GM12874 (cell line): ENCODE measurements around the gene KREMEN1.

Source experiments
- TF ChIP-seq, protein P1 (sequence below): IDR thresholded peaks from 2 replicates; pipeline ENCODE4 v1.5.1; 2011; ENCODE audit warnings: low read depth, mild to moderate bottlenecking, control low read depth, low read length, moderate library complexity; ENCODE audit not compliant: insufficient read depth

The KREMEN1 gene

DNA sequence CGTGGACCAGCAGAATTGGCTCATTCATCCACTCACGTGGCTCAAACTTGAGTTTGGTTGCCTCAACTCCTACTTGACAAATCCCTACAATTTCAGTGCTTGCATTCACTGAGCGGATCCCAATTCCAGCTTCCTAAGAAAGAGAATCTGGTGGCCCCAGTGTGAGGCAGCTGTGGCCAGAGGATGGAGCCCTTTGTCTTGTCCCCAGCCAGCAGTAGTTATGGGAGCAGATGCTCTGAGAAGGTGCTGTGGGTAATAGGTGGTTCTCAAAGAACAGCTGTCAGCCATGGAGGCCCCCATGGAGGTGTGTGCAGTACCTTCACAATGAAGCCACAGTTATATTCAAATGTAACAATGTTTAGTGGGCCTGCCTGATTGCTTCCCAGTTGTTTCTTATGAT is 39.3 kb downstream of the KREMEN1 start:
- TF ChIP-seq, protein P1, sequence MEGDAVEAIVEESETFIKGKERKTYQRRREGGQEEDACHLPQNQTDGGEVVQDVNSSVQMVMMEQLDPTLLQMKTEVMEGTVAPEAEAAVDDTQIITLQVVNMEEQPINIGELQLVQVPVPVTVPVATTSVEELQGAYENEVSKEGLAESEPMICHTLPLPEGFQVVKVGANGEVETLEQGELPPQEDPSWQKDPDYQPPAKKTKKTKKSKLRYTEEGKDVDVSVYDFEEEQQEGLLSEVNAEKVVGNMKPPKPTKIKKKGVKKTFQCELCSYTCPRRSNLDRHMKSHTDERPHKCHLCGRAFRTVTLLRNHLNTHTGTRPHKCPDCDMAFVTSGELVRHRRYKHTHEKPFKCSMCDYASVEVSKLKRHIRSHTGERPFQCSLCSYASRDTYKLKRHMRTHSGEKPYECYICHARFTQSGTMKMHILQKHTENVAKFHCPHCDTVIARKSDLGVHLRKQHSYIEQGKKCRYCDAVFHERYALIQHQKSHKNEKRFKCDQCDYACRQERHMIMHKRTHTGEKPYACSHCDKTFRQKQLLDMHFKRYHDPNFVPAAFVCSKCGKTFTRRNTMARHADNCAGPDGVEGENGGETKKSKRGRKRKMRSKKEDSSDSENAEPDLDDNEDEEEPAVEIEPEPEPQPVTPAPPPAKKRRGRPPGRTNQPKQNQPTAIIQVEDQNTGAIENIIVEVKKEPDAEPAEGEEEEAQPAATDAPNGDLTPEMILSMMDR, result no peak

GRCh38 chr22:29112681-29113080 is 39.8 kb downstream of the KREMEN1 start:
- TF ChIP-seq, protein P1, result no peak

DNA sequence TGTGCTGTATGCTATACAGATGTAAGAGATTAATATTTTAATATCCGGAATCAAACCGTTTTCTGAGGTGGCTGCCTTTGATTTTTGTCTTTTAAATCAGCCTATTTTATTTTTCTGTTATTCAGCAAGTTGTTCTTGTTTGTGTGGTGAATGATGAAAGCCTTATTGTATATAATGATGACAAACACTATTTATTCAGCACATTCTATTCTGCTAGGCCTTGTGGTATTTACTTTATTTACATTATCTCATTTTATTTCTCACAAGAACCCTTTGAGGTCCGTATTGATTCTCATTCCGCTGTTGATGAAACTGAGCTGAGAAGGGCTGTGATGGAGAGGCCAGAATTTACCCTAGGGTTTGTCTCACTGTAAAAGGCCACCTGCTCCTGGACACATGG is 40.5 kb downstream of the KREMEN1 start:
- TF ChIP-seq, protein P1, result no peak

- TF ChIP-seq, protein P1, result no peak
These were observed 41.6 kb downstream of the KREMEN1 start for GRCh38 chr22:29114392-29114791.

GRCh38 chr22:29115682-29116288 is 43.0 kb downstream of the KREMEN1 start:
- TF ChIP-seq, protein P1, result no peak

GRCh38 chr22:29116397-29117123 is 43.7 kb downstream of the KREMEN1 start:
- TF ChIP-seq, protein P1, result no peak

DNA sequence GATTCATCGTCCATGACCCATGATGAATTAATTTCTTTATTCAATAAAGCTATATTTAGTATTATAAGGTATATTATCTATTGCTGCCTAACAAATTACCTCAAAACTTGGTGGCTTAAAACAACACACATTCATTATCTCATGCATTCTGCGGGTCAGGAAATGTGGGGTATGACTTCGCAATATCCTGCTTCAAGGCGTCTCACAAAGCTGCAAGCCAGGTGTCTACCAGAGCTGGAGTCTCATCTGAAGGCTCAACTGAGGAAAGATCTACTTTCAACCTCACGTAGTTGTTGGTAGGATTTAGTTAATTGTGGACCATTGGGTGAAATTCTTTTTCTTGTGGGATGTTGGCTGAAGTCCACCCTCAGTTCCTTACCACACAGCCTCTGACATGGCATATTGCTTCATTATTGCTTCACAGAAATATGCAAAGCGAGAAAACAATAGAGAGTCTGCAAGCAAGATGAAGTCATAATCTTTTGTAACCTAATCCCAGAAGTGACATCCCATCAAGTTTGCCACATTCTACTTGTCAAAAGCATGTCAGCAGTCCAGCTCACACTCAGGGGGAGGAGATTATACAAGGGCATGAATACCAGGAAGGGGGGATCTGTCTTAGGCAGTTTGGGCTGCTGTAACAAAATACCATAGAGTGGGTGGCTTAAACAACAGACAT is 45.1 kb downstream of the KREMEN1 start:
- TF ChIP-seq, protein P1, result no peak
